CD4-positive, alpha-beta memory T cell (primary cell): ENCODE results near the gene GALR3. TPM values are rescaled to one million over a fixed set of nuclear protein-coding genes. Genes with fewer than 3 reads are reported as not detected.

Experiments used
- CTCF ChIA-PET: fragments of 350-600 bp; sonication (Branson Sonifier 250); formaldehyde crosslinking; loops from one replicate; lab custom pipeline; 2021; ENCODE audit warnings: inconsistent platforms; ENCODE audit not compliant: partially characterized antibody; lab: Charles Lee
- POLR2A ChIA-PET: fragments of 350-600 bp; sonication (Branson Sonifier 250); formaldehyde crosslinking; loops from one replicate; lab custom pipeline; 2021; ENCODE audit not compliant: partially characterized antibody; lab: Charles Lee
- DNase-seq, 5 donors: peaks; one replicate each; pipeline versions ENCODE4 v3.0.0 to v3.0.0-alpha.2; 2020 to 2022; ENCODE audit warnings: mixed read lengths in 1 of 5
- H3K27ac ChIP-seq: one replicate; pipeline ENCODE4 v1.7.0; 2013; ENCODE audit warnings: low read depth, low read length
- H3K27me3 ChIP-seq: 2 replicates; pipeline ENCODE4 v1.7.0; 2013; ENCODE audit warnings: mild to moderate bottlenecking, low read length, moderate library complexity; ENCODE audit not compliant: insufficient read depth
- H3K36me3 ChIP-seq: 2 replicates; pipeline ENCODE4 v1.7.0; 2013; ENCODE audit warnings: mild to moderate bottlenecking, low read length, moderate library complexity; ENCODE audit not compliant: insufficient read depth
- H3K4me1 ChIP-seq: 2 replicates; pipeline ENCODE4 v1.7.0; 2013; ENCODE audit warnings: mild to moderate bottlenecking, low read length, moderate library complexity; ENCODE audit not compliant: insufficient read depth
- H3K4me3 ChIP-seq, 2 donors: one replicate each; pipeline ENCODE4 v1.7.0; 2013; ENCODE audit warnings: low read length in 2 of 2, mild to moderate bottlenecking in 1 of 2
- H3K9me3 ChIP-seq, 2 donors: one replicate each; pipeline ENCODE4 v1.7.0; 2013; ENCODE audit warnings: low read length in 2 of 2, control low read depth in 1 of 2; ENCODE audit not compliant: control insufficient read depth in 1 of 2
- H3K27ac Mint-ChIP-seq, 7 donors: one replicate each; pipeline ENCODE4 v1.8.0; 2020 to 2021; ENCODE audit warnings: mixed read lengths in 7 of 7, mild to moderate bottlenecking in 6 of 7, inconsistent platforms in 3 of 7, moderate library complexity in 3 of 7
- H3K27me3 Mint-ChIP-seq, 2 donors: one replicate each; pipeline ENCODE4 v1.8.0; 2020 to 2021; ENCODE audit warnings: mixed read lengths in 2 of 2
- H3K36me3 Mint-ChIP-seq, 2 donors: one replicate each; pipeline ENCODE4 v1.8.0; 2020 to 2021; ENCODE audit warnings: mixed read lengths in 2 of 2, inconsistent platforms in 1 of 2, mild to moderate bottlenecking in 1 of 2
- H3K4me1 Mint-ChIP-seq, 4 donors: one replicate each; pipeline ENCODE4 v1.8.0; 2020 to 2021; ENCODE audit warnings: mixed read lengths in 4 of 4, mild to moderate bottlenecking in 1 of 4
- H3K4me3 Mint-ChIP-seq, 8 donors: one replicate each; pipeline ENCODE4 v1.8.0; 2020 to 2021; ENCODE audit warnings: mixed read lengths in 8 of 8, mild to moderate bottlenecking in 7 of 8, moderate library complexity in 6 of 8, inconsistent platforms in 3 of 8
- H3K9me3 Mint-ChIP-seq, 8 donors: one replicate each; pipeline ENCODE4 v1.8.0; 2020 to 2021; ENCODE audit warnings: mixed read lengths in 8 of 8, mild to moderate bottlenecking in 5 of 8, inconsistent platforms in 3 of 8, moderate library complexity in 1 of 8
- intact Hi-C: fragments of 100-400 bp; cut with micrococcal nuclease; formaldehyde crosslinking; loops from one replicate; pipeline ENCODE4 v1.15.1; 2023
- polyA plus RNA-seq, 2 donors: library from polyadenylated mRNA; unstranded; fragments of 300-500 nt; fragmentation: Illumina TruSeq; gene quantifications; one replicate each; pipeline ENCODE4 v1.2.3, GENCODE V29; 2021
- total RNA-seq, 2 experiments: library from RNA; stranded (reverse); gene quantifications; one replicate each; pipeline ENCODE4 v1.2.3, GENCODE V29; 2021

GALR3 gene
- total and polyA plus RNA-seq, 4 experiments from 2014 or later = not detected

DNA sequence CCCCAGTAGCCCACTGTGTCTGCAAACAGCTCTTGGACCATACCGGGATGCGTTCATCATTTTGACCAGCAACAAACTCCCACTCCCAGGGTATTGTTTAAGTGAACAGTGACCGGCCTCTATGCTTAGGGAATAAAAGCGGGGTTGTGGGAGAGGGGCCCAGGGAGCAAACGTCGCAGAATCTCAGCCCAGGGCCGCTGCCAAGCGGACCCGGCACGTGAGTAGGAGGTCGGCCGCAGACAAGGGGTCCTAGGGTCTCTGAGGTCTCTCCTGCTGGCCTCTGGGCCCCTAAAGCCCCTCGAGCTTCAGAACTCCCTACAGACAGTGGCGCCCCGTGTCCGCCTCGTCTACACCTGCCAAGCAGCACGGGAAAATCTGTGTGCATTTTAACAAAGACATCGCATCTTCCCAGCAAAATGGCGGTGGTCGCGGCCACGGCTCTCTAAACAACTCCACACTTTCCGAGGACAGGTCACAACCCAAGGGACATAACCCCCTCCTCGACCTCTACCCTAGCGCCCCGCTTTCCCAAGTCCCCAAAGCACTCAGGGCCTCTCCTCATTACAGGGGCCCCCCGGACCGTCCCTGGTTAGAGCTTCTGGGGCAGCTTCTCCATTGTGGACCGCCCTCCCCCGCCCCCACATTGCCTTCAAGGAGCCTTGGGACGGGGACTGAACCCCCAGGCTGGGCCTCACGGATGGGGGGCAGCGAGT lies 19.4 kb upstream of the GALR3 start:
- DNase-seq = no peak
- Mint-ChIP-seq H3K27me3 (peaks cover 25 to 30% of the 10 kb centered on the region in 2 donors), H3K9me3 (no peaks in the 10 kb centered on the region), H3K27ac (peak overlapping the region in 3 of 7 donors; percentile 50 to 83 (median 56)), H3K4me1 (peaks cover 17 to 55% (median 40%) of the 10 kb centered on the region in 4 donors), H3K4me3 (peak overlapping the region; percentile 66 to 79 (median 72)), H3K36me3 (no peaks in the 10 kb centered on the region)
- ChIA-PET POLR2A (interaction anchor here (1.5 kb wide), 1 partner anchor 196 kb away, joined by 3 read pairs; the partner anchor contains the start of gene GGA1), CTCF (no interaction called here)
- H3K27ac ChIP-seq = no peak overlapping the region
- no peaks in the 10 kb centered on the region for H3K9me3 ChIP-seq
- peaks cover 57% of the 10 kb centered on the region for H3K4me1 ChIP-seq
- no peak overlapping the region for H3K4me3 ChIP-seq
- intact Hi-C loops = no loop called here
- H3K36me3 ChIP-seq = no peaks in the 10 kb centered on the region
- peaks cover 14% of the 10 kb centered on the region for H3K27me3 ChIP-seq

DNA sequence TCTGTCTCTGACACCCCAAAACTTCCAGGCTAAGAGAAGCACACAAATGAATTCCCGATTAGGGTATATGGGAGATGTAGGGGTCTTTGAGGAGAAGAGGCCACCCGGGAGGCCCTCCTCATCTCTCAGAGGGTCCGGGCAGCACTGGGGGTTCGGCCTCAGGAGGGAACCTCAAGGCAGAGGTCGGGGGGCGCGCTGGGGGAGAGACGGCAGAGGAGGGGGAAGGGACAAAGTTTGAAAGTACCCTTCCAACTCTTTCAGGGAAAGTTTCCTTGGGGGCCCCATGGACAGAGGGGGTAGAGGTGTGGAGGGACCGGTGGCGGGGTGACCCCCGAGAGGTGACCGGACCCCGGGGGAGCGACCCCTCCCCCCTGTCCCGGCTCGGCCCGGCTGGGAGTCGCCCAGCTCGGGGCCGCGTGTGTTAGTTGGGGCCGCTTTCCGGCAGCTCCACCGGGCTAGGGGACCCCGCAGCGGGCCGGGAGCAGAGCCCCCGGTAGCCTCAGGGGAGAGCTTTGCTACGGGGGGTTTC lies 18.8 kb upstream of the GALR3 start:
- H3K4me1 Mint-ChIP-seq = peaks cover 17 to 55% (median 42%) of the 10 kb centered on the region in 4 donors
- no peaks in the 10 kb centered on the region for H3K9me3 Mint-ChIP-seq

DNA sequence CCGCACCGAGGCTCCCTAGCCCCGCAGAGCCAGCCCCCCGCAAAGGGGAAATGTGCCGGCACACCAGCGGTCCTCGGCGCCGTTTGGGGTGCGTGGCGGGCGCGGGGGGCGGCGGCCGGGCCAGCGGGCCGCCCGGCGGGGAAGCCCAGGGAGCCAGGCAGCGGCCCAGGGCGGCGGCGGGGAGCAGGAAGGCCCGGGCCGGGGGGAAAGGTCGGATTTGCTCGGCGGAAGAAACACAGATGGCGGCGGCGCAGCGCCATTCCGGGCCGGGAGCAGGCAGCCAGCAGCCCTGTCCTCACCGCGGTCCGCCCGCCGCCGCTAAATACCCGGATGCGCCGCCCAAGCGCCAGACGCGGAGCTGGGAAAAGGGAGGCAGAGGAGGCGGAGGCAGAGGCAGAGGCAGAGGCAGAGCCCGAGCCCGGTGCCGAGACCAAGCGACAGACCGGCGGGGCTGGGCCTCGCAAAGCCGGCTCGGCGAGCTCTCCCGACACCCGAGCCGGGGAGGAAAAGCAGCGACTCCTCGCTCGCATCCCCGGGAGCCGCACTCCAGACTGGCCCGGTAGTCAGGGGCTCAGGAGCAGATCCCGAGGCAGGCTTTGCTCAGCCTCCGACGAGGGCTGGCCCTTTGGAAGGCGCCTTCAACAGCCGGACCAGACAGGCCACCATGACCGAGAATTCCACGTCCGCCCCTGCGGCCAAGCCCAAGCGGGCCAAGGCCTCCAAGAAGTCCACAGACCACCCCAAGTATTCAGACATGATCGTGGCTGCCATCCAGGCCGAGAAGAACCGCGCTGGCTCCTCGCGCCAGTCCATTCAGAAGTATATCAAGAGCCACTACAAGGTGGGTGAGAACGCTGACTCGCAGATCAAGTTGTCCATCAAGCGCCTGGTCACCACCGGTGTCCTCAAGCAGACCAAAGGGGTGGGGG lies 18.0 kb upstream of the GALR3 start:
- H3K4me3 ChIP-seq = peak overlapping the region in 1 of 2 donors; percentile 44
- peaks cover 29 to 30% of the 10 kb centered on the region in 2 donors for H3K27me3 Mint-ChIP-seq
- H3K36me3 Mint-ChIP-seq = no peaks in the 10 kb centered on the region
- H3K4me3 Mint-ChIP-seq = peak overlapping the region; percentile 59 to 87 (median 78)
- POLR2A ChIA-PET = interaction anchor here (0.9 to 1.5 kb wide), 2 partner anchors 45 to 197 kb away, joined by 3 to 4 read pairs; partner anchors contain the start of gene GGA1
- peak overlapping the region in 3 of 7 donors; percentile 31 to 47 (median 35) for H3K27ac Mint-ChIP-seq
- peaks cover 20% of the 10 kb centered on the region for H3K27me3 ChIP-seq
- CTCF ChIA-PET = no interaction called here
- peak overlapping the region; percentile 26 for H3K27ac ChIP-seq
- no peaks in the 10 kb centered on the region for H3K36me3 ChIP-seq
- peaks cover 17 to 55% (median 42%) of the 10 kb centered on the region in 4 donors for H3K4me1 Mint-ChIP-seq
- DNase-seq = peak; percentile 55 to 69 (median 61)
- intact Hi-C loops = loop anchor here (5.0 kb wide), 3 partner anchors 37 to 198 kb away; partner anchors contain the start of genes ANKRD54 and GGA1
- H3K4me1 ChIP-seq = peaks cover 57% of the 10 kb centered on the region
- no peaks in the 10 kb centered on the region for H3K9me3 ChIP-seq
- H3K9me3 Mint-ChIP-seq = no peaks in the 10 kb centered on the region

More for the DNA sequence above, 18.8 kb upstream of the GALR3 start:
- Histone ChIP-seq H3K4me3 (no peak overlapping the region), H3K4me1 (peaks cover 57% of the 10 kb centered on the region), H3K36me3 (no peaks in the 10 kb centered on the region), H3K27me3 (peaks cover 20% of the 10 kb centered on the region), H3K27ac (no peak overlapping the region), H3K9me3 (no peaks in the 10 kb centered on the region)
- peak overlapping the region in 1 of 7 donors; percentile 56 for H3K27ac Mint-ChIP-seq
- ChIA-PET CTCF (no interaction called here), POLR2A (interaction anchor here (0.9 to 1.5 kb wide), 2 partner anchors 46 to 196 kb away, joined by 3 to 4 read pairs; partner anchors contain the start of gene GGA1)
- no peak for DNase-seq
- H3K36me3 Mint-ChIP-seq = no peaks in the 10 kb centered on the region
- peaks cover 28 to 29% of the 10 kb centered on the region in 2 donors for H3K27me3 Mint-ChIP-seq
- intact Hi-C loops = no loop called here
- peak overlapping the region; percentile 63 to 74 (median 70) for H3K4me3 Mint-ChIP-seq

DNA sequence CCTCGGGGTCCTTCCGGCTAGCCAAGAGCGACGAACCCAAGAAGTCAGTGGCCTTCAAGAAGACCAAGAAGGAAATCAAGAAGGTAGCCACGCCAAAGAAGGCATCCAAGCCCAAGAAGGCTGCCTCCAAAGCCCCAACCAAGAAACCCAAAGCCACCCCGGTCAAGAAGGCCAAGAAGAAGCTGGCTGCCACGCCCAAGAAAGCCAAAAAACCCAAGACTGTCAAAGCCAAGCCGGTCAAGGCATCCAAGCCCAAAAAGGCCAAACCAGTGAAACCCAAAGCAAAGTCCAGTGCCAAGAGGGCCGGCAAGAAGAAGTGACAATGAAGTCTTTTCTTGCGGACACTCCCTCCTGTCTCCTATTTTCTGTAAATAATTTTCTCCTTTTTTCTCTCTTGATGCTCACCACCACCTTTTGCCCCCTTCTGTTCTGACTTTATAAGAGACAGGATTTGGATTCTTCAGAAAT lies 17.3 kb upstream of the GALR3 start:
- Mint-ChIP-seq H3K4me3 (peak overlapping the region; percentile 59 to 87 (median 78)), H3K36me3 (no peaks in the 10 kb centered on the region), H3K27ac (peak overlapping the region in 3 of 7 donors; percentile 9 to 91 (median 16)), H3K4me1 (peaks cover 17 to 55% (median 42%) of the 10 kb centered on the region in 4 donors), H3K9me3 (no peaks in the 10 kb centered on the region), H3K27me3 (peaks cover 29 to 30% of the 10 kb centered on the region in 2 donors)
- peaks cover 57% of the 10 kb centered on the region for H3K4me1 ChIP-seq
- H3K4me3 ChIP-seq = peak overlapping the region in 1 of 2 donors; percentile 44
- intact Hi-C loops = loop anchor here (5.0 kb wide), 3 partner anchors 36 to 199 kb away; partner anchors contain the start of genes ANKRD54 and GGA1
- POLR2A ChIA-PET = no interaction called here
- peaks cover 20% of the 10 kb centered on the region for H3K27me3 ChIP-seq
- CTCF ChIA-PET = interaction anchor here (5.2 kb wide), 1 partner anchor 12 kb away, joined by 50 read pairs; no protein-coding TSS in a partner anchor
- no peaks in the 10 kb centered on the region for H3K9me3 ChIP-seq
- no peak for DNase-seq
- H3K36me3 ChIP-seq = no peaks in the 10 kb centered on the region
- no peak overlapping the region for H3K27ac ChIP-seq

DNA sequence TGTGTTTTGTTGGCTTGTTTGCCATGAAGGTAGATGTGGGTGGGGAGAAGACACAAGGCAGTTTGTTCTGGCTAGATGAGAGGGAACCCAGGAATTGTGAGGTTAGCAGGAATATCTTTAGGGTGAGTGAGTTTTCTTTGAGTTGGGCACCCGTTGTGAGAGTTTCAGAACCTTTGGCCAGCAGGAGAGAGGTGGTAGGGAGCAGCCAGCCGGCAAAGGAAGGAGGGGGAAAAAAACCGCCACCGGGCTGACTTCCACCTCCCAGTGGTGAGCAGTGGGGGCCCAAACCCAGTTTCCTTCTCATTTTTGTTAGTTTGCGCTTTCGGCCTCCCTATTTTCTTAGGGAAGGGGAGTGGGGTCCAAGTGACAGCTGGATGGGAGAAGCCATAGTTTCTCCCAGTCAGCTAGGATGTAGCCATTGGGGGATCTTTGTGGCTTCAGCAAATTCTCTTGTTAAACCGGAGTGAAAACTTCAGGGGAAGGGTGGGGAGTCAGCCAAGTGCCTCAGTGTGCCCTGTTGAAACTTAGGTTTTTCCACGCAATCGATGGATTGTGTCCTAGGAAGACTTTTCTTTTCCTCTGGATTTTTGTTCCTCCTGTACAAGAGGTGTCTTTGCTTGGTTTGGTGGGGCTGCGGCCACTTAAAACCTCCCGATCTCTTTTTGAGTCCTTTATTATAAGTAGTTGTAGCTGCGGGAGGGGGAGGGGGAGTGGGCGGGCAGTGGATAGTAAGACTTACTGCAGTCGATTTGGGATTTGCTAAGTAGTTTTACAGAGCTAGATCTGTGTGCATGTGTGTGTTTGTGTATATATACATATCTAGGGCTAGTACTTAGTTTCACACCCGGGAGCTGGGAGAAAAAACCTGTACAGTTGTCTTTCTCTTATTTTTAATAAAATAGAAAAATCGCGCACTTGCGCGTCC lies 16.5 kb upstream of the GALR3 start:
- intact Hi-C loops = loop anchor here (1.0 to 5.0 kb wide), 4 partner anchors 36 to 199 kb away; partner anchors contain the start of genes ANKRD54, GGA1 and MICALL1
- no peaks in the 10 kb centered on the region for H3K9me3 ChIP-seq
- POLR2A ChIA-PET = interaction anchor here (1.2 to 1.5 kb wide), 2 partner anchors 13 to 100 kb away, joined by 3 to 6 read pairs; partner anchors contain the start of gene MICALL1

More for the DNA sequence above, 16.5 kb upstream of the GALR3 start:
- H3K27ac Mint-ChIP-seq = peak overlapping the region in 5 of 7 donors; percentile 9 to 91 (median 37)
- no peaks in the 10 kb centered on the region for H3K9me3 Mint-ChIP-seq
- peaks cover 57% of the 10 kb centered on the region for H3K4me1 ChIP-seq
- no peak overlapping the region for H3K4me3 ChIP-seq
- peaks cover 17 to 55% (median 42%) of the 10 kb centered on the region in 4 donors for H3K4me1 Mint-ChIP-seq
- H3K36me3 Mint-ChIP-seq = no peaks in the 10 kb centered on the region
- no peak overlapping the region for H3K27ac ChIP-seq
- peaks cover 20% of the 10 kb centered on the region for H3K27me3 ChIP-seq
- H3K4me3 Mint-ChIP-seq = peak overlapping the region; percentile 69 to 87 (median 80)
- DNase-seq = no peak
- H3K27me3 Mint-ChIP-seq = peaks cover 29 to 30% of the 10 kb centered on the region in 2 donors
- H3K36me3 ChIP-seq = no peaks in the 10 kb centered on the region
- CTCF ChIA-PET = interaction anchor here (0.9 to 5.2 kb wide), 2 partner anchors 11 to 24 kb away, joined by 3 to 50 read pairs; no protein-coding TSS in a partner anchor
